Ishikawa (cell line): Measurements from ENCODE around the gene WIPI1.

Experiments
- CEBPB ChIP-seq: IDR thresholded peaks from 2 replicates; pipeline ENCODE4 v1.6.1; 2012
- EGR1 ChIP-seq: IDR thresholded peaks from 2 replicates; pipeline ENCODE4 v1.6.1; 2012
- EP300 ChIP-seq: IDR thresholded peaks from 2 replicates; pipeline ENCODE4 v1.6.1; 2012; ENCODE audit warnings: borderline replicate concordance
- FOXM1 ChIP-seq: IDR thresholded peaks from 2 replicates; pipeline ENCODE4 v1.6.1; 2012; ENCODE audit warnings: low read depth, borderline replicate concordance
- MAX ChIP-seq: IDR thresholded peaks from 2 replicates; pipeline ENCODE4 v1.6.1; 2012
- RAD21 ChIP-seq: IDR thresholded peaks from 2 replicates; pipeline ENCODE4 v1.6.1; 2012; ENCODE audit warnings: low read depth
- REST ChIP-seq: IDR thresholded peaks from 2 replicates; pipeline ENCODE4 v1.6.1; 2012; ENCODE audit warnings: low read depth, mild to moderate bottlenecking
- TAF1 ChIP-seq: IDR thresholded peaks from 2 replicates; pipeline ENCODE4 v1.6.1; 2012; ENCODE audit warnings: low read depth, mild to moderate bottlenecking
- TEAD4 ChIP-seq: IDR thresholded peaks from 2 replicates; pipeline ENCODE4 v1.6.1; 2012

GRCh38 chr17:68482576-68483041 is 25.3 kb upstream of the WIPI1 start:
- TF ChIP-seq EGR1 (no peak), TAF1 (no peak), CEBPB (no peak), REST (no peak), RAD21 (no peak), MAX (no peak), TEAD4 (no peak), FOXM1 (no peak), EP300 (no peak)
